Measurements from ENCODE around the gene DUS2.

DUS2 gene

GRCh38 chr16:68126395-68126794, 103.3 kb downstream of the DUS2 start:
- DNase-seq (ENCODE audit: low read depth, low spot score), result no peak

GRCh38 chr16:68128577-68129305, 105.7 kb downstream of the DUS2 start:
- no peak for DNase-seq (ENCODE audit: low read depth, low spot score)

Measured in activated naive CD8-positive, alpha-beta T cell treated with anti-CD3 and anti-CD28 coated beads, Interleukin-2, amount 50 U/mL, for 16 hours (primary cell).